ENCODE data around the gene MADCAM1.

MADCAM1 gene

DNA sequence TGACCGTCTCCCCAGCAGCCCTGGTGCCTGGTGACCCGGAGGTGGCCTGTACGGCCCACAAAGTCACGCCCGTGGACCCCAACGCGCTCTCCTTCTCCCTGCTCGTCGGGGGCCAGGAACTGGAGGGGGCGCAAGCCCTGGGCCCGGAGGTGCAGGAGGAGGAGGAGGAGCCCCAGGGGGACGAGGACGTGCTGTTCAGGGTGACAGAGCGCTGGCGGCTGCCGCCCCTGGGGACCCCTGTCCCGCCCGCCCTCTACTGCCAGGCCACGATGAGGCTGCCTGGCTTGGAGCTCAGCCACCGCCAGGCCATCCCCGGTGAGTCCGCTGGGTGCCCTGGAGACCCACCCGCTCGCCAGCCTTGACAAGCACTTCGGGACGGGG lies 2.2 kb downstream of the MADCAM1 start:
- Mint-ChIP-seq H3K9me3 (no peaks in the 10 kb centered on the region), H3K27ac (no peak overlapping the region), H3K27me3 (peaks cover 14 to 19% of the 10 kb centered on the region in 2 donors), H3K4me3 (peak overlapping the region; percentile 46 to 48), H3K4me1 (ENCODE audit: low read depth in 2 of 2) (peaks cover 5 to 7% of the 10 kb centered on the region in 2 donors), H3K36me3 (ENCODE audit: insufficient read depth) (peaks cover 19% of the 10 kb centered on the region)
- DNase-seq (no peak), ATAC-seq (replicated peaks) (no peak)

DNA sequence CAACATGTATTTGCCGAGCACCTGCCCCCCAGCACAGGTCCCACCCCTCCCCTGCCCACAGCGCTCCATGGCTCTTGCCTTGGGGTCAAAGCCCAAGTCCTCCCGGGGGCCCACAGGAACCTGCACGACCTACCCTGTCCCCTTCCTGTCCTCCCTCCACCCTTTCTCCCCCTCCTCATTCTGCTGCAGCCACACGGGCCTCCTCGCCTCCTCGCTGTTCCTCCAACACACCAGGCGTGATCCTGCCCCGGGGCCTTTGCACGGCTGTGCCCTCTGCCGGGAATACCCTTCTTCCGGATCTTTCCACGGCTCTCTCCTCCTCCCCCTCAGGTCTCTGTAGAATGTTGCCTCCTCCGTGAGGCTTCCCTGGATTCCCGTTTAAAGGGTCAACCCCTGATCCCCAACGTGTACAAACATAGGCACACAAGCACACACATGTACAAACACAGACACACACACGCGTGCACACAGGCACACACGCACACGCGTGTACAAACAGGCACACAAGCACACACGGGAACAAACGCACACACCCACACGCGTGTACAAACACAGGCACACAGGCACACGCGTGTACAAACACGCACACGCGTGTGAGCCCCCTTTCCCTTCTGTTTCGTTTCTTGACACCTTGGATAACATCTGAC lies 2.8 kb downstream of the MADCAM1 start:
- ATAC-seq (replicated peaks) (no peak), DNase-seq (no peak)
- no peak overlapping the region for H3K27ac Mint-ChIP-seq
- peaks cover 3 to 7% of the 10 kb centered on the region in 2 donors for H3K4me1 Mint-ChIP-seq (ENCODE audit: low read depth in 2 of 2)
- peak overlapping the region in 1 of 2 donors; percentile 55 for H3K4me3 Mint-ChIP-seq
- no peaks in the 10 kb centered on the region for H3K9me3 Mint-ChIP-seq
- peaks cover 19% of the 10 kb centered on the region for H3K36me3 Mint-ChIP-seq (ENCODE audit: insufficient read depth)
- peaks cover 14 to 19% of the 10 kb centered on the region in 2 donors for H3K27me3 Mint-ChIP-seq

GRCh38 chr19:501646-502045 lies 5.4 kb downstream of the MADCAM1 start:
- no peaks in the 10 kb centered on the region for H3K9me3 Mint-ChIP-seq
- H3K4me1 Mint-ChIP-seq (ENCODE audit: low read depth in 2 of 2) = peaks cover 7 to 12% of the 10 kb centered on the region in 2 donors
- no peak overlapping the region for H3K4me3 Mint-ChIP-seq
- H3K36me3 Mint-ChIP-seq (ENCODE audit: insufficient read depth) = peaks cover 15% of the 10 kb centered on the region
- ATAC-seq (replicated peaks) (no peak), DNase-seq (no peak)
- H3K27ac Mint-ChIP-seq = no peak overlapping the region
- peaks cover 14 to 19% of the 10 kb centered on the region in 2 donors for H3K27me3 Mint-ChIP-seq

DNA sequence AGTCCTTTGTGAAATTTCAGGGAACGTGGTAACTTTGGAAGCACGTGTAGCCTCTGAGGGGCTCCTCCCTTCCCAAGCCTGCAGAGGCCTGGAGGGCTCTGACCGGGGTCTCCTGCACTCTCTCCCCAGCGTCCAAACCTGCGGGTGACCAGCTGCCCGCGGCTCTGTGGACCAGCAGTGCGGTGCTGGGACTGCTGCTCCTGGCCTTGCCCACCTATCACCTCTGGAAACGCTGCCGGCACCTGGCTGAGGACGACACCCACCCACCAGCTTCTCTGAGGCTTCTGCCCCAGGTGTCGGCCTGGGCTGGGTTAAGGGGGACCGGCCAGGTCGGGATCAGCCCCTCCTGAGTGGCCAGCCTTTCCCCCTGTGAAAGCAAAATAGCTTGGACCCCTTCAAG lies 8.3 kb downstream of the MADCAM1 start:
- H3K27me3 Mint-ChIP-seq = peaks cover under 1 to 2% of the 10 kb centered on the region in 2 donors
- no peak overlapping the region for H3K4me3 Mint-ChIP-seq
- H3K9me3 Mint-ChIP-seq = no peaks in the 10 kb centered on the region
- H3K36me3 Mint-ChIP-seq (ENCODE audit: insufficient read depth) = peaks cover 22% of the 10 kb centered on the region
- peaks cover 19 to 20% of the 10 kb centered on the region in 2 donors for H3K4me1 Mint-ChIP-seq (ENCODE audit: low read depth in 2 of 2)
- no peak overlapping the region for H3K27ac Mint-ChIP-seq
- DNase-seq (no peak), ATAC-seq (replicated peaks) (no peak)

DNA sequence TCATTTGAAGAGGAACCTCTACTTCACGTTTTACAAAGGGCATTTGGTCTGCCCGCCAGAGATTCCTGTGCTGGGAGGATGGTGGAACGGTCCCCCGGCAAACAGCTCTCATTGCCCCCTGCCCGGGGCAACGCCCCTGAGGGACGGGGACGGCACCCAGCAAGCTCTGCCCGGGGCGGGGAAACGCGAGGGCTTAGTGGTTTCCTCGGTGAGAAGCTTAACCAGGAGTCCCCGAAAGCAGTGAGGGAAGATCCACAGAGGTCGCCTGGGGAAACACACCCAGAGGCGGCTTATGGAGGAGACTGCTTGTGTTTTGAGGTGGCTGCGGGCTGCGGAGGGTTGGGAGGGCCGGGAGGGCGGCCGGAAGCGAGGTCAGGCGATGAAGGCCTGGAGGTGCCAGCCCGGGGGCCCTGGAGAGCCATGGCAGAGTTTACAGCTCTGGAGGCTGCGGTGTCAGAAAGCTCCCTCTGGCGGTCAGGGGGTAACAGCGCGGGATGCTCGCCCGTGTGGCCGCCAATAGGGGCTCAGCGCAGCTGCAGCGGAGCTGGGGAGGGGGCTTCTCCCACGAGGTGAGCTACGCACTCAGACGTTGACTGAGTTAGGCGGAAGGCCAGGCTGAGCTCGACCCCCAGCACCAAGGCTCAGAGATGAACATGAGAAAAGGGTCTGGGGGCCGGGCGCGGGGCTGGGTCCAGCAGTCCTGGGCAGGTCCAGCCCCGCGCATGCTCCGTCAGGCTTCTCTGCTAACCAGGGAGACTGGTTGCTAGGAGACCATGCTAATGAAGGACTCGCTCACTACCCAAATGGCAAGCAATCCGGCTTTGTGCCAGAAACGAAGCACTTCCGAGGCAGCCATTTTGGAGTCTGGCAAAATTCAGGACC lies 10.4 kb downstream of the MADCAM1 start:
- H3K9me3 Mint-ChIP-seq = no peaks in the 10 kb centered on the region
- peak overlapping the region; percentile 97 to 98 for H3K27ac Mint-ChIP-seq
- H3K4me3 Mint-ChIP-seq = peak overlapping the region; percentile 89 to 93
- peaks cover 32 to 33% of the 10 kb centered on the region in 2 donors for H3K4me1 Mint-ChIP-seq (ENCODE audit: low read depth in 2 of 2)
- ATAC-seq (replicated peaks) (peak; percentile 55), DNase-seq (peak; percentile 89 to 93 (median 92))
- H3K27me3 Mint-ChIP-seq = no peaks in the 10 kb centered on the region
- H3K36me3 Mint-ChIP-seq (ENCODE audit: insufficient read depth) = peaks cover 36% of the 10 kb centered on the region

GRCh38 chr19:507286-508203 lies 11.3 kb downstream of the MADCAM1 start, which contains the start of gene TPGS1:
Gene TPGS1, plus strand, starts transcription at chr19:507497. Its CDS starts 10 bp downstream, at chr19:507507.
- peak; percentile 46 for ATAC-seq (replicated peaks)
- no peaks in the 10 kb centered on the region for H3K27me3 Mint-ChIP-seq
- peak within 1 kb of the TSS; percentile 89 to 93 for H3K4me3 Mint-ChIP-seq
- peak in 2 of 3 experiments; percentile 55 to 63 for DNase-seq
- peaks cover 37% of the 10 kb centered on the region for H3K36me3 Mint-ChIP-seq (ENCODE audit: insufficient read depth)
- no peaks in the 10 kb centered on the region for H3K9me3 Mint-ChIP-seq
- peaks cover 32 to 36% of the 10 kb centered on the region in 2 donors for H3K4me1 Mint-ChIP-seq (ENCODE audit: low read depth in 2 of 2)
- peak within 1 kb of the TSS; percentile 97 to 98 for H3K27ac Mint-ChIP-seq

- H3K4me3 Mint-ChIP-seq = peak overlapping the region; percentile 89 to 93
- H3K36me3 Mint-ChIP-seq (ENCODE audit: insufficient read depth) = peaks cover 37% of the 10 kb centered on the region
- peaks cover 32 to 36% of the 10 kb centered on the region in 2 donors for H3K4me1 Mint-ChIP-seq (ENCODE audit: low read depth in 2 of 2)
- DNase-seq = no peak
- no peak for ATAC-seq (replicated peaks)
- peak overlapping the region; percentile 97 to 98 for H3K27ac Mint-ChIP-seq
- no peaks in the 10 kb centered on the region for H3K27me3 Mint-ChIP-seq
- H3K9me3 Mint-ChIP-seq = no peaks in the 10 kb centered on the region
Observed at GRCh38 chr19:508204-509150, 12.2 kb downstream of the MADCAM1 start.

GRCh38 chr19:510606-511100 lies 14.4 kb downstream of the MADCAM1 start:
- peaks cover 37% of the 10 kb centered on the region for H3K36me3 Mint-ChIP-seq (ENCODE audit: insufficient read depth)
- H3K4me1 Mint-ChIP-seq (ENCODE audit: low read depth in 2 of 2) = peaks cover 32 to 42% of the 10 kb centered on the region in 2 donors
- H3K9me3 Mint-ChIP-seq = no peaks in the 10 kb centered on the region
- peak overlapping the region; percentile 89 for H3K4me3 Mint-ChIP-seq
- H3K27me3 Mint-ChIP-seq = no peaks in the 10 kb centered on the region
- H3K27ac Mint-ChIP-seq = peak overlapping the region; percentile 97 to 99
- peak; percentile 48 for ATAC-seq (replicated peaks)
- peak; percentile 93 to 95 (median 94) for DNase-seq

DNA sequence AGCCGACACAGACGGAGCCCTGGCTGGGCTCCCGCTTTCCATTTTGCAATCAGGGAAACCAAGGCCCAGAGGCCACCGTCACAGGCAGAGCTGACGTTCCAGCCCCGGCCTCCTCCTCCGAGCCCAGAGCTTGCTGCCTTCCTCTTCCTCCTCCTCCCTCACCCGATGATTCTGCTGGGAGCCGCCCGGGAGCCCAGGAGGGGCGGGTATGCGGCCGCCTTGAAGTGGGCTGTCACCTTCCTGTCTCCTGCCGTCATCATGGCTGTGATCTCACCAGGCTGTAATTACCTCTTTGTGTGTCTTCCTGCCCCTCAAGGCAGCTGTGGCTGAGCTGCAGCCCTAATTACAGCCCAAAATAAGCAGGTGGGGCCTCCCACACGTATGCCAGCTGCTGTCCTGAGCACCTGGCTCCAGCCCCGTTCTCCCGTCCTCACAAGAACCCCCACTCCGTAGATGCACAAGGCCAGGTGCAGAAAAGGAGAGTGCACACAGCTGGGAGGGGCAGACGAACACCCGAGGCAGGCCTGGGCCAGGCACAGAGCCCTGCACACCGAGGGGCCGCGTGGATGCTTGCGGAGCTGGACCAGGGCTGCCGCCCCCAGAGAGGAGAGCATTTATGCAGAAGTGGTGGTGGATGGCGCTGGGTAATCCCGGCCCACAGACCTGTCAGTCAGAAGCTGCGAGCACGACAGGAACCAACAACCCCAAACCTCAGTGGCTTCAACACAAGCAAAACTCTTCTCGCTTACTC lies 15.0 kb downstream of the MADCAM1 start:
- Mint-ChIP-seq H3K4me1 (ENCODE audit: low read depth in 2 of 2) (peaks cover 29 to 40% of the 10 kb centered on the region in 2 donors), H3K27me3 (no peaks in the 10 kb centered on the region), H3K9me3 (no peaks in the 10 kb centered on the region), H3K4me3 (peak overlapping the region; percentile 89), H3K36me3 (ENCODE audit: insufficient read depth) (peaks cover 36% of the 10 kb centered on the region), H3K27ac (peak overlapping the region; percentile 97 to 99)
- ATAC-seq (replicated peaks) (peak; percentile 62), DNase-seq (peak; percentile 85 to 89 (median 85))

GRCh38 chr19:512547-513365 lies 16.5 kb downstream of the MADCAM1 start:
- H3K36me3 Mint-ChIP-seq (ENCODE audit: insufficient read depth) = peaks cover 28% of the 10 kb centered on the region
- ATAC-seq (replicated peaks) = no peak
- peaks cover 27 to 43% of the 10 kb centered on the region in 2 donors for H3K4me1 Mint-ChIP-seq (ENCODE audit: low read depth in 2 of 2)
- no peak for DNase-seq
- no peak overlapping the region for H3K4me3 Mint-ChIP-seq
- no peaks in the 10 kb centered on the region for H3K27me3 Mint-ChIP-seq
- H3K27ac Mint-ChIP-seq = peak overlapping the region; percentile 97 to 99
- H3K9me3 Mint-ChIP-seq = no peaks in the 10 kb centered on the region
